8988T (cell line): Measurements from ENCODE around the gene AGFG1.

ENCODE experiments used
- DNase-seq: peaks from one replicate; pipeline ENCODE4 v3.0.0; 2011

AGFG1 gene

DNA sequence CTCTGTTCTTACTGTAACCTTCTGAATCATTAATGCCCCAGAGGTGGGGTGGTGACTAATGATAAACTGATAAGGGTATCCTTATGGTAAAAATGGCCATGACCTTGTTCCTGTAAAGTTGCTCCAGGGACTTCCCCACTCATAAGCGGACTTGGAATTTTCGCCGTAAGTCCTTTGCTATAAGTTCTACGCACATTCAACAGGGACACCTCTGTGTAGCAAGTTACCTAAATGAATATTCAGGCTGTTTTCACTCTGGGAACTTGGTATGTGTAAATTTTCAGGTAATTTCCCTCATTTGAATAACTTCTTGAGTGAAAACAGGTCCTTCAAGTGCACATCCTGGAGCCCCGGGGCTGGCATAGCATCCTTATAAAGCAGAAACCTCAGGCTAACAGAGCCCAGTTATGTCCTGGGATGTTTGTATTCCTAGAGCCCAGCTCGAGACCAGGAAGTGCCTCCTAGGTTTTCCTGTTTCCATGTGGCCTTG is 9.4 kb upstream of the AGFG1 start:
- no peak for DNase-seq

DNA sequence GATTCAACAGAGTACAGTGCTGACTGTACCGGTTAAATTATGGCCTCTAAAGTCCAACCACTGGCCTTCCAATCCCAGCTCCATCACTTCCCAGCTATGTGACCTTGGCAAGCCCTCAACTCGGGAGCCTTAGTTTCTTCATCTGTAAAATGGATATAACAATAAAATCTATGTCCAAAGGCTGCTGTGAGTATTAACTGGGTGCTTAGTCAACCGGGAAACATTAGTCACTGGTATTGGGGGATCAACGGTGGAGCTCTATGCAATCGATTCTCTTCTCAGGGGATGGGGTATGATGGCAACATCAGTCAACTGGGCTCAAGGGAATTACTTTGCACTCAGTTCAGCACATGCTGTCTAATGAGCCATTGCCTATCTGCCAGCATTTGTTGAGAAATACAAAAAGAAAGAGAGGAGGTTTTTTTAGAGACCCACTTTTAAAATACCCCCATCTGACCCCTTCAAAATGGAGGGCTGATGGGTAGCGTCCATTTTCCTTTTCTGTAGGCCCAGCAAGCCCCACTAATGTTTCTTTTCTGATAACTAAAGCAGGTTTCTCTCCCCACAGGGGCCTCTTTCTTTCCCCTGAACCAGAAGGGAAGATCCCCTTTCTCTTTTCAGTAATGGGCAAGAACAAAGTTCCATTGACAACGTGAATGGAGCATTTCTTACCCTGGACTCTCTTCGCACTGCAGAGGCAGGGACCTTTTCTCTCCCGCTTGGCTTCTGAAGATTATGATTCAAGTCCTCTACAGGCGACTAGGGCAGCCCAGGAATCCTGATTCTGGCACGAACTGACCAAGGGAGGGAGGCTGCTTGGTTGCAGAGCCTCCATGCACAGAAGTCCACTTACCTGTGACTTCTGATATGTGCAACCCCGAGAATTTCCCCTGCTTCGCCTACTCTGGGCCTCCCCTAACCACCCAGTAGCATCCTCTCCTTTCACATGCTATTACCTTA is 8.7 kb upstream of the AGFG1 start:
- no peak for DNase-seq

DNA sequence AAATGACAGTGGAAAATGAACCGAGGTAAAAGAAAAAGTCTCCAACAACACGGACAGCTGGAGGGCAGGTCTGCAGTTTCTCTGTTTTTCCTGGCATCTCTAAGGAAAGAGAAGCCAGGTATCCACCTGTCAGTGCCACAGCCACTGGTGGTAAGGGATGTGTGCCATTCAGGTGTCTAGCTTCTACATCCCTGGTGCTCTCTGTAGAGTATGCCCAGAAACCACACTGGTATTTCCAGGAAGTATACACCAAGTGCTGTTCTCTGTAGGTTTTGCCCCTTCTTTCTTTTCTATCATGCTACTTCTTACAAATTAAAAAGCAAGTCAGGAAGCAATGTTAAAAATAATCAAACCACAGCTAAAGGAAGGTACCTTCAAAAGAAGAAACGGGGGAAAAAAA is 7.6 kb upstream of the AGFG1 start:
- no peak for DNase-seq

DNA sequence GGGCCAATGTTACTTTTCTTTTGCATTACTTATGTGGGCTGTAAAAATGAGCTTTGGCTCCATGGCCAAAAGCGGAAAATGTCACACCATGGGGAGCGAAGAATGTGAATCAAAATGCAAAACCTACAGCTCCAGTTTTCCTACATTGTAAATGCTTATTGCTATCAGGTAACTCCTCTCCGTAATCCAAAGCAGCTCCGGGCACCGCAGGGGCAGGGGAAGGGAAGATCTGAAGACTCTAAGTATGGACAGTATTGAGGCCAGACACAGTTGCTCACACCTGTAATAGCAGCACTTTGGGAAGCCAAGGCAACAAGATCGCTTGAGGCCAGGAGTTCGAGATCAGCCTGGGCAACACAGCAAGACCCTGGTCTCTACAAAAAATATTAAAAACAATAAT is 7.1 kb upstream of the AGFG1 start:
- DNase-seq, result no peak

DNA sequence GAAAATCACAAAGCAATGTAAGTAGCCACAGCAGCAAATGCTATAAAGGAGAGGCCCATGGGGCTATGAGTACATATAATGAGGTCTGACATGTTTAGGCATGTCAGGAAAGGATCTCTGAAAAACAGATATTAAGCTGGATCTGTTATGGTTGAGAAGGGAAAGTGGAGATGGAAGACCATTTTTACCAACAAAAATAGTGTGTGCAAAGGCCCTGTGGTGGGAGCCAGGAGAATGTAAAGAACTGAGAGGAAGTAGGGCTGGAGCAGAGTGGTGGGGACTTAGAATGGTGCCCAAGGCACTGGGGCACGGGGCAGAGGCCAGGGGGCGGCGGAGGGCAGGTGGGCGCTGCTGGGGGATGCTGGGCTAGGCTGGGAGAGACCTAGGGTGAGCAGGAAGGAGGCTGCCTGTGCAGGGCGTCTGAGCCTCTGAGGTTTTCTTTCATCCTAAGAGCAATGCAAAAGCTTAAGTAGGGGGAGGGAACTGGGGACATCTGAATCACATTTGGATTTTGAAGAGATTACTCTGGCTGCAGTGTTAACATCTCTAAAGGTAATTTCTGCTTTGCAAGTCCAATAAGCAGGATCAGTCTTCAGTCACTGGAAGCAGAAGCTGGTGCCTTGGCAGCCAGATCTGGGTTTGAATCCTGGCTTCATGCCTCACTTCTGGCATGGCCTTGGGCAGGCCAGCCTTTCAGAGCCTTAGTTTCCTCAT is 4.9 kb upstream of the AGFG1 start:
- DNase-seq, result no peak

DNA sequence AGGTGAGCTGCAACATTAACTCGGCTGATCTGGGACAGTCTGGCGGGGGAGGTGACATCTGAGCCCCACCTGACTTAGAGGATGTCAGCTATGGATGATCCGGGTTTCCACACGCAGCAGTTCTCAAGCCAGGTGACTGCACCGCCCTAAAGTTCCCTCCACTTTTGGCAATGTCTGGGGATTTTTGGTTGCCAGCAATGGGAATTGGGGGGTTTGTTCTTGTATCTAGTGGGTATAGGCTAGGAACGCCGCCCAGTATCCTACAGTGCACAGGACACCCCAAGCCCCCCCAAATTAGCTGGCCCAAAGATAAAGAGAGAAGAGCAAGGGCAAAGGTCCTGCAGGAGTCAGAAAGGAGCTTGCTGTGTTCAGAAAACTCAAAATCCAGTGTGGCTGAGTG is 544 bp upstream of the AGFG1 start:
- no peak for DNase-seq

DNA sequence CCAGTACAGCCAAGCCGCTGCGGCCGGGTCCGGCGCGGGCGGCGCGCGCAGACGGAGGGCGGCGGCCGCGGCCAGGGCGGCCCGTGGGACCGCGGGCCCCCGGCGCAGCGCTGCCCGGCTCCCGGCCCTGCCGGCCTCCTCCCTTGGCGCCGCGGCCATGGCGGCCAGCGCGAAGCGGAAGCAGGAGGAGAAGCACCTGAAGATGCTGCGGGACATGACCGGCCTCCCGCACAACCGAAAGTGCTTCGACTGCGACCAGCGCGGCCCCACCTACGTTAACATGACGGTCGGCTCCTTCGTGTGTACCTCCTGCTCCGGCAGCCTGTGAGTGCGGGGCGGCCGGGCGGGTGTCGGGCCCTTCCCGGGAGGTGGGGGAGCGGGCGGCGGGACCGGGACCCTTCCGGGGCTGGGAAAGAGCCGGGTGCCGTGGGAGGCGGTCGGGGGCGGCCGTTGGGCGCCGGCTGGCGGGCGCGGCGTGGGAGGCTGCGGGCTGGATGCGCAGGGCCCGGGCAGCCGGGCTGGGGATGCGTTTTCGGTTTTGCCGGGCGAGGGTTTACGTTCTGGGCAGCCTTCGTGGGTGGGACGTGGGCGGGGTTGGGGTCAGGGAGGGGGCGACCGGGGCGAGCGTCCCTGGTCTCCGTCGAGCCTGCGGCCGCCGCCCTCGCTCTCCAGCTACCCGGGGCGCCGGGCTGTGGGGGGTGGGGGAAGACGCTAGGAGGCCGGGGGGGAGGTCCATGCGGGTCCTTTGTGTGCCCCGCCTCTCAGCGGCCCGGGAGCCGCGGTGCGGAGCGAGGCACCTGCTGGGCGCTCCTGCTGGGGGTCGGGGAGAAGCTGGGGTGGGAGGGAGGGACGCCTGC is 537 bp downstream of the AGFG1 start:
- peak; percentile 66 for DNase-seq

DNA sequence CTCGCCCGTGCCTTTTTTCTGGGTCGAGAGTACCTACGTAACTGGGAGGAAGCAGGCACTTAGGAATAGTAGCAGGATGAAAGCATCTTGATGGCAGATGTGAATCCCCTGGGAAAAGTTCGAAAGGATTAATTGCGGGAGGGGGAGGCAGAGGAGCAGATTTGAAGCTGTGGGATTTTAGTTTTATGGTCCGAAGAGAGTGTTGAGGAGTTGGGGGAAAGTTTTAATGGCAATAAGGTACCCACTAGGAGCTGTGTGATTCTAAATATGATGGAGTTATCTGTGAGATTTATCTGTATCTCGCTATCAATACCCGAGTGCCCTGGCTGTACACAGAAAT is 1.1 kb downstream of the AGFG1 start:
- no peak for DNase-seq

DNA sequence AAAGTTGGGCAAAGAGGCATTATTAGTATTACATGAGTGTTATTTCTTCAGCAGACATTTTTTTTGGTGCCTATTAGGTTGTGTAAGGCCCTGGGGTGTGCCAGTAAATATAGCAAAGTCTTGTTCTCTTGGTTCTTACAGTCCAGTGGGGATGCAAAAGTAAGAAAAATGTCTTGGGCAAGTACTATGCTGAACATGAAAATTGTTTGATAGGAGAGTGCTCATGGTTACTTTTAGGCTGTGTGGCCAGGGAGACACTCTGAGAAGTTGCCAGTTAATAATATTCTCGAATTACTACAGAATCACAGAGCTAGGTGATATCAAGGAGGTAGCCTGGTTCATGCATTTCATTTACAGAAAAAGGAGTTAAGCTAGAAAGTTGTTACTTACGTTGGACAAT is 1.9 kb downstream of the AGFG1 start:
- DNase-seq, result no peak

DNA sequence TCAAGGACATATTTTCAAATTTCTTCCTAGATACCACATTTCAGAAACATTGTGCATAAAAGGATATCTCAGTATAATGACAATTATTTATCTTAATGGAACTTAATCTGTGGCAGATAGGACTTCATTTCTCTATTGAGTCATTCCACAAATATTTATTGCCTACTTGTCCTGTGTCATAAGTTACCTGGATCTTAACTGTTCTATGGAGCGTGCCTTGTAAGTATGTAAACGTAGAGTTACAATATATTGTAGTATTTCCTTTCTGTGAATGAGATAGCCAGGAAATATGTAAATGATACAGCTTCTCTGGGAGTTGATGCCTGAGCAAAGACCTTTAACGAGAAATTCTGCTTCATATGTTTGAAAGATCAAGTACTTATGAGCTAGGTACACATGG is 2.5 kb downstream of the AGFG1 start:
- no peak for DNase-seq

DNA sequence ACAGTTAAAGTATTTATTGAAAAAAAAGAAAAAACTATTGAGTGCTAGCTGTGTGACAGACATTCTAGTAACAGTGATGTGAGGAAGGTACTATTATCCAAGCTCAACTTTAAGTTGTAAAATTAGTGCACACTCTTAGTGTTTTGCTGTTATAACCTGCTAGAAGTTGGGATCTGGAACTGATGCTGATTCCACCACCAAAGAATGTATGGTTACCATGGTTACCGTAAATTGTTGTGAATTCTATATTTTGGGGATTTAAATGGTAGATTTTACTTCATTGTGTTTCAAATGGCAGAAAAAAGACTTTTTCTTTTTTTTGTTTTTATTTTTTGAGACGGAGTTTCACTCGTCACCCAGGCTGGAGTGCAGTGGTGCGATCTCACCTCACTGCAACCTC is 5.3 kb downstream of the AGFG1 start:
- no peak for DNase-seq

DNA sequence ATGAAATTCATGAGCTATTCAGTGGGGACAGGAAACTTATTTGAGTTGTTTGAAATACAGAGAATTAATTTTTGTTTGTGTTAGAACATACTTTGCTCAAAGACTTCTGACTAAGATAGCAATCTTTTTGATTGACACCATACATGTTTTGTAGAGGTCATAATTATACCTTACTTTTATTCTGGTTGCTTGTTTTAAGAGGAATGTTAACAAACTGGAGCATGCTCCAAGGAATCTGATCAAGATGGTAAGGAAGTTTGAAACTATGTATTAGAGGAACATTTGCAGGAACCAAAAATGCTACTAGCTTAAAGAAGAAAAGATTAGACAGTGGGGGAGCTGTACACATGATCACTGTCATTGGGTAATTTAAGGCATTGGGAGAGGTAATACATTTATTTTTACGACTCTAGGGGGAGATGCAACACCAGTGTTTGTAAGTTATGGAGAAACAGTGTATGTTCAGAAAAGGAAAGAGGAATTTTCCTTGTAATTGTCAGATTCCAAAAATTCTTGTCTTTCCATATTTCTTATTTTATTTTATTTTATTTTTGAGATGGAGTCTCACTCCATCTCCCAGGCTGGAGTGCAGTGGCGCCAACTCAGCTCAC is 8.0 kb downstream of the AGFG1 start:
- no peak for DNase-seq

DNA sequence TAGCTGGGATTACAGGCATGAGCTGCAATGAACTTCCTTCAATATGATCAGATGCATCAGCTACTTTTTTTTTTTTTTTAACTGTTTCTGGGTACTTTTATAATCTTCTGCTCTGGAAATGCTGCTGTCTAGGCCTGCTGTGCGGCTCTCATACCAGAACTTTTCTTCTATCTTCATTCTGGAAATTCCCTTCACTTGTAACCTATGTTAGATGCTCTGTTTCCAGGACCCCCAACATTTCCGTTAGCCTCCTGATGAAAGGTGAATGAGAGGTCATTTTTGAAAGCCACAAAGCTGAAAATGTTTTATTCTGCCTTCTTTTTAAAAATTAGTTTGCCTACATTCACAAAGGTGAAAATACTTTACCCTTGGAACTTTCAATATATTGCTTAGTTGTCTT is 8.6 kb downstream of the AGFG1 start:
- DNase-seq, result no peak

DNA sequence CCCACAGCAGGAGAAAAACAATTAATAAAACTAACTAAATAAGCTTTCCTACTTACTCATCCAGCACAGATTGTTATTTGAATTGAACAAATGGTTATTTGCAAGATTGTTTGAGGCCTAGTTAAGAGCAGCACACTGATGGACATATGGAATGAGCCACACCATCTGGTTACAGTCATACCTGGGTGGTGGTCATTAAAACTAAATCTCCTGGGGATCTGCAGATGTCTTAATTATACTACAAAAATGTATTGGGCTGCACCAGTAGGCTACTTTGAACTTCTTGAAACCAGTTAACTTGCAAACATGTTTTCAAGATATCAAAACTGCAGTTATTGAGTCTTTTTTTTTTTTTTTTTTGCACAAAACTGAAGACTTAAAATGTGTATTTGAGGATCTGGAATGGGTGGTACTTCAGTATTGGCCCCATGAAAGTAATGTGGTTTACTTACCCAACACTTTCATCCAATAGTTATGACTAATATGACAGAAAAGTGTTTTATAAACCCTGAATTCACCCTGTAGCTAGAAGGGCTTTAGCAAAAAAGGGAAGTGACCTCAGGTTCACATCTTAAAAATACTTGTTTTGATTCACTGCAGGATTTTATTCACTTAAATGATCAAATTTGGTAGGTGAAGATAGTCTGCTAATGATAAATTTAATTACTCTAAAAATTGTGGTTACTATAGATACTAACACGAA is 10.8 kb downstream of the AGFG1 start:
- DNase-seq, result no peak

DNA sequence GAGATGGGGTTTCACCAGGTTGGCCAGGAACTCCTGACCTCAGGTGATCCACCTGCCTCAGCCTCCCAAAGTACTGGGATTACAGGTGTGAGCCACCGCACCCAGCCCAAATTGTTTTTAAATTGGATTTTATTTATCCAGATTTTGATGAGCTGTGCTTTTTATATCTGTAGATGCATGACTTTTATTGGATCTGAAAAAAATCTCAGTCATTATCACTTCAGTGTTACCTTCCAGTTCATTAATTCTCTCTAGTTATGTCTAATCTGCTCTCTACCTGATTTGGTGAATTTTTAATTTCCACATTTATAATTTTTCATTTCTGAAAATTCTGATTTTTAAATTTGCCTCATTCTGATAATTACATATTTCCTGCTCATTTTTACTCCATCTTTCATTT is 13.5 kb downstream of the AGFG1 start:
- DNase-seq, result no peak

DNA sequence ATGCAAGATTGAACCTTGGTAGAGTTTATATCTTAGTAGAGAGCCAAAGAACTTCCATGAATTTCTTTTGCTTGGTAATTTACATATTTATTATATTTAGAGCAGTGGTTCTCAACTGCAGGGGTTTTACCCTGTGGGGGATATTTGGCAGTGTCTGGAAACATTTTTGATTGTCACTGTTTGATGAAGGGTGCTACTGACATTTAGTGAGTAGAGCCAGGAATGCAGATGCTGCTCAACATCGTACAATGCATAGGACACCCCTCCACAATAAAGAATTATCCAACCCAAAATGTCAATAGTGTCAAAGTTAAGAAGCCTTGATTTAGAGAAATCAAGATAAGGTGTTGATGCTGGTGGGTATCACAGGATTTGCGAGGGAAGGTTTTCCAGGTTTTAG is 14.7 kb downstream of the AGFG1 start:
- DNase-seq, result no peak

DNA sequence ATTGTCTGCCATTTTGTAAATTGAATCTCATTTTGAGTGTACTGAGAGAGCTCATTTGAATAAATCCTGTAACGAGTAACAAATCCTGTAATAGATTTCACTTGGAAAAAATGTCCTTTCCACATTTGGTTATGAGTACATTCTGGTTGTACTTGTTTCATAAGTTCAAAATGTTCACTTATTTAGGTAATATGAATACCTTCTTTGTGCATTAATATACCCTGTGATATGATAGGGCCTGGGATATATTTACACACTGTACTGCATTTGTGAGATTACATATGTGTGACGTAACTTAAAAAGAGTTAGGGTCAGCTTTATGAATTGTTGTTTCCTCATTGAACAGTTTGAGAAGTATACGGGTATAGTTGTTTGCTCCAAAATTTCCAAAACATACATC is 16.1 kb downstream of the AGFG1 start:
- no peak for DNase-seq

DNA sequence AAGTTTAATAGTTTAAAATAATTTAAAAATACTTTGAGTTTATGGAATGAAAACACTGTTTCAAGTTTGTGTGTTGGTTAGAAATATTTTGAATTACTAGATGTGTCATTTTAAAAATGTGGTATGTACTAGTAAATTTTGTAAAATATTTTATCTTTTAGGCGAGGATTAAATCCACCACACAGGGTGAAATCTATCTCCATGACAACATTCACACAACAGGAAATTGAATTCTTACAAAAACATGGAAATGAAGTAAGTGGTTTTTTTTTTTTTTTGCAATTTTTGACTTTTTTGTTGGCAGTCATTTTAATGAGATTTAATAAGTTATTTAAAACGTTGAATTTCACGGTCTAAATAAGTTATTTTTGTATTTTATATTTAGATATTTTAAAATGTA is 19.4 kb downstream of the AGFG1 start:
- DNase-seq, result no peak

DNA sequence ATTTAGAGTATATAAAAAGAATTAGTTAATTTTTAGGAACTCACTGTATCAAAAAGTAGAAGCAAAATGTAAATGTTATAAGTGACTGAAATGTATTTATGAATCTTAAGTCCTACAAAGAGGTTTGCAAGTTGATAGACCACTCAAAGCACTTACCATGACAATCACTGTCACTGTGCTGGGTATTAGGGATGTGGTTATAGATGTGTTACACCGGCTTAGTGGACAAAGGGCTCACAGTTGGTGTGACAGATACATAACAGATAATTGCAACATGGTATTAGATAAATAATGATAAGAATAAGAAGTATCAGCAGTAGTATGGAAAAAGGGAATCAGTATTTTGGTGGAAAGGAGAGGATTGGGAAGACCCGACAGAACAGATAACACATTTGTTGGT is 21.6 kb downstream of the AGFG1 start:
- no peak for DNase-seq

DNA sequence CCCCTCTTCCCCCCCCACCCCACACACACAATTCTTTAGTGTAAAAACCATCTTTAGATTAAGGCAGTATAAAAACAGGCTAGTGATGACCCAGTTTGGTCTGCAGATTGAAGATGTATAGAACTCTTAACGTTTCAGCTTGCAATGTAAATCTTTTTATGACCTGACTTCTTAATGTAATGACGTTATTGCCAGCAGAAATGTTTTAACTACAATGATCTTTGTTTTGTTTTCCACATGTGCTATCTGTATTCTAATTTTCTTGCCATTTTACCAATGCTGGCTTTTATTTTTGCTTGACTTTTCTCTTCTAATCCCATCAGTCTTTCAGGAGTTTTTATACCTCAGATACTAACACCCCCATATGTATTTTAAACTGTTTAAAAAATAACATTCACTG is 25.2 kb downstream of the AGFG1 start:
- DNase-seq, result no peak

DNA sequence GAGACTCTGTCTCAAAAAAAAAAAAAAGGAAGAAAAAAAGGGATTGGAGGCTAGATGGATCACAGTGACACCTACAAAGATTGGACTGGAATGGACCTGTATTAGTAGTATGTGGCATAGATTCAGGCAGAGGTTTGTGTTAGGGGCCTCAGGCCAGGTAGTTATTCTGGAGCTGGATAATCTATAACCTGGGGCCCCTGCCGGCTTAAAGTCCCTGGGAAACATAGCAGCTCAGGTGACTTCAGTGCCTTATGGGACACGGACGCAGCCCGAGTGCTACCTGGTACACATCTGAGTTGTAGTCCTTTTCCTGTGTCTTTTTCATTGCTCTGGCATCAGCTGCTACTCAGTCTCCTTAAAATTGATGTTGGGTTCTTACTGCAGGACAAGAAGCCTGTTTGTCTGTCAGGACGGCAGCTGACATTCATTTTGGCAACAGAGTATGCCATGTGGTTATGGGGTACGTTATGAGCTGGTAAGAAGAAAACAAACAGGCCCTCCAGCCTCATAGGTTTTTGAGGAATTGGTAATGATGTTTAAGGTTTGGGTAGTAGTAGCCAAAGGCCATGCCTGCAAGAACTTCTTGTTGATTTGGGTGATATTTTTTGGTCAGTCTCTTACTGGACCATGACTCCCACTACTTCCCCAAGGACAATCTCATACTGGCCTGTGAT is 27.8 kb downstream of the AGFG1 start:
- DNase-seq, result no peak

DNA sequence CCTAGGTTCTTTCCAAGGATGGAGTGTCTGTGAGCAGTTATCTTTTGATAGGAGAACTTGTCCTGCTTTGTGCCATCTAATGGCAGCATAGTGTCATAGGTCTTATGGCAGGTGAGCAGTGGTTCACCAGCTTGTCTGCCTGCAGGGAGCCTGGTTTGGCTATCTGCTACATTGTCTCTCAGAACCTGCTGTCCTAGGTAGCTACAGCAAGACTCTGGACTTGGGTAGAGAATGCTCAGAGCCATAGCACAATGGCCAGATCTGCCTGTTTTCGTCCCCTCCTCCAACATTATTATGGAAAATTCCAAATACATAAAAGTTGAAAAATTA is 28.3 kb downstream of the AGFG1 start:
- no peak for DNase-seq
